CD4-positive, alpha-beta T cell treated with Interleukin-2 at 100 ng/mL for 4 hours (primary cell): ENCODE results near the gene SLC16A11.
"Not testable (repeated sequence)": the region's sequence is repeated elsewhere in the genome, so short reads cannot be mapped to it uniquely, and the experiment has no call there.

Experiments used
- DNase-seq: peaks from one replicate; pipeline ENCODE4 v3.0.0-alpha.2; 2020; ENCODE audit warnings: low spot score

Gene SLC16A11, protein sequence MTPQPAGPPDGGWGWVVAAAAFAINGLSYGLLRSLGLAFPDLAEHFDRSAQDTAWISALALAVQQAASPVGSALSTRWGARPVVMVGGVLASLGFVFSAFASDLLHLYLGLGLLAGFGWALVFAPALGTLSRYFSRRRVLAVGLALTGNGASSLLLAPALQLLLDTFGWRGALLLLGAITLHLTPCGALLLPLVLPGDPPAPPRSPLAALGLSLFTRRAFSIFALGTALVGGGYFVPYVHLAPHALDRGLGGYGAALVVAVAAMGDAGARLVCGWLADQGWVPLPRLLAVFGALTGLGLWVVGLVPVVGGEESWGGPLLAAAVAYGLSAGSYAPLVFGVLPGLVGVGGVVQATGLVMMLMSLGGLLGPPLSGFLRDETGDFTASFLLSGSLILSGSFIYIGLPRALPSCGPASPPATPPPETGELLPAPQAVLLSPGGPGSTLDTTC

DNA sequence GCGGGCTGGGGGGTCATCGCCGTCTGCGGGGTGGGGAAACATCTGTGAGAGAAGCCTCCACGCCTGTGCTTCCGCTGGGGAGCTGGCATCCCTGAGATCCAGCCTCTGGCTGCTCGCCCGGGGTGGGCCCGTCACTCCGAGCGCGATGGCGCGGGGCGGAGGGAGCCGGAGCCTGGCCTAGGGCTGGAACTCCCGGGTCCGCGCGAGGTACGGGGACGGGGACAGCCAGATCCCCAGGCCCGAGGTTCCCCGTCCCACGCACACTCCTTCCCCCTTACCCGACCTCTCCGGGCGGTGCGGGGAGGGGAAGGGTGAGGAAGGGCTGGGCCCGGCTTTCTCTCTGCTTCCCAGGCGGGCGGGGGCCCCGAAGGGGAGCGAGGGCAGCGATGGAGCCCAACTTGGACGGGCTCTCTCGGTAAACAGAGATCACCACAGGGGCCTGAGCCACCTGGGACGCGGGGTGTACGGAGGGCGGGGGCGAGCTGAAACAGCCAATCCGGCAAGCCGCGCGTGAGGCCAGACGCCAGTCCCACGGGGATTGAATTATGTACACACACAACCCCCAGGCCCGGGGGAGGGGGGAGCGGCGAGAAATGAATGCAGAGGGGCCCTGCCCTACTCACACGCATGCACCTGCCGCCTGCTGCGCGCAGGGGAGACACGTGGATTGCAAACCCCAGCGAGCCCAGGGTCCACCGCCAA is at the start of gene SLC16A11:
Gene SLC16A11 (minus strand): TSS at position 596 of the 702 bp plus-strand sequence. CDS start 579 bp downstream, at position 17.
- no peak for DNase-seq

DNA sequence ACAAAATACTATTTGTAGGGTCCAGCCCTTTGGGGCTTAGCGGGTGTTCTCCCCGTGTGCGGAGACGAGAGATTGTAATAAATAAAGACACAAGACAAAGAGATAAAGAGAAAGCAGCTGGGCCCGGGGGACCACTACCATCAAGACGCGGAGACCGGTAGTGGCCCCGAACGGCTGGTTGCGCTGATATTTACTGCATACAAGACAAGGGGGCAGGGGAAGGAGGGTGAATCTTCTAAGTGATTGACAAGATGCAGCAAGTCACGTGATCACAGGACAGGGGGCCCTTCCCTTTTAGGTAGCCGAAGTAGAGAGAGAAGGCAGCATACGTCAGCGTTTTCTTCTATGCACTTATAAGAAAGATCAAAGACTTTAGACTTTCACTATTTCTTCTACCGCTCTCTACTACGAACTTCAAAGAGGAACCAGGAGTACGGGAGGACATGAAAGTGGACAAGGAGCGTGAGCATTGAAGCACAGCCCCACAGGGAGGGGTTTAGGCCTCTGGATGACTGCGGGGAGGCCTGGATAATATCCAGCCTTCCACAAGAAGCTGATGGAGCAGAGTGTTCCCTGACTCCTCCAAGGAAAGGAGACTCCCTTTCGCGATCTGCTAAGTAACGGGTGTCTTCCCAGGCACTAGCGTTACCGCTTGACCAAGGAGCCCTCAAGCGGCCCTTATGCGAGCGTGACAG is 47.6 kb upstream of the SLC16A11 start:
- DNase-seq = not testable (repeated sequence)

DNA sequence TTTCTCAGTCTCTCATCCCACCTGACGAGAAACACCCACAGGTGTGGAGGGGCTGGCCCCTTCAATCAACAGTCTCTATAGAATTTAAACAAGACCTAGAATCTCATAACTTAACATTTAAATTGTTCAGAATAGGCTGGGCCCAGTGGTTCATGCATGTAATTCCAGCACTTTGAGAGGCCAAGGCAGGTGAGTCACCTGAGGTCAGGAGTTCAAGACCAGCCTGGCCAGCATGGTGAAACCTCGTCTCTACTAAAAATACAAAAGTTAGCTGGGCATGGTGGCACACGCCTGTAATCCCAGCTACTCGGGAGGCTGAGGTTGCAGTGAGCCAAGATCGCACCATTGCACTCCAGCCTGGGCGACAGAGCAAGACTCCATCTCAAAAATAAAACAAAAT is 45.7 kb upstream of the SLC16A11 start:
- not testable (repeated sequence) for DNase-seq

DNA sequence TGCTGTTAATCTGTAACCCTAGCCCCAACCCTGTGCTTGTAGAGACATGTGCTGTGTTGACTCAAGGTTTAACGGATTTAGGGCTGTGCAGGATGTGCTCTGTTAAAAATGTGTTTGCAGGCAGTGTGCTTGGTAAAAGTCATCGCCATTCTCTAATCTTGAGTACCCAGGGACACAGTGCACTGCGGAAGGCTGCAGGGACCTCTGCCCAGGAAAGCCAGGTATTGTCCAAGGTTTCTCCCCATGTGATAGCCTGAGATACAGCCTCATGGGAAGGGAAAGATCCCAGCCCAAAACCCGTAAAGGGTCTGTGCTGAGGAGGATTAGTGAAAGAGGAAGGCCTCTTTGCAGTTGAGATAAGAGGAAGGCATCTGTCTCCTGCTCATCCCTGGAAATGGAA is 44.5 kb upstream of the SLC16A11 start:
- not testable (repeated sequence) for DNase-seq

DNA sequence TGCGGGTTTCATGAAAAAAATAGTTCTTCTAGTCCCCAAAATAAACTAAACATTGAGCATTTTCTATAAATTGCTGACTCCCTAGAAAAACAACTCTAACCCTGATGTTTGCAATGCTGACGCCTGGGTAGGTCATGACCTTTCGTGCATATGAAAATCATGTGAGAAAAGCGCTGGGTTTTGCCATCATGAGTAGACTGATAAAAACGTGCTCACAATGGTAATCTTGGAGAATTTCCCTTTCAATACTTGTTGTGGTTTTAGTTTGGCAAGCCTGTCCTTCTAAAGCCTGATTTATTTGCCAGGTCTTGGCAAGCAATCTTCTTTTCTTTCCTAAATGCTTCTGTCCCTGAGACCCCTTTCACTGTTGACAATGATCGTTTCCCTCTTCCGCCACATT is 40.2 kb upstream of the SLC16A11 start:
- DNase-seq = no peak

DNA sequence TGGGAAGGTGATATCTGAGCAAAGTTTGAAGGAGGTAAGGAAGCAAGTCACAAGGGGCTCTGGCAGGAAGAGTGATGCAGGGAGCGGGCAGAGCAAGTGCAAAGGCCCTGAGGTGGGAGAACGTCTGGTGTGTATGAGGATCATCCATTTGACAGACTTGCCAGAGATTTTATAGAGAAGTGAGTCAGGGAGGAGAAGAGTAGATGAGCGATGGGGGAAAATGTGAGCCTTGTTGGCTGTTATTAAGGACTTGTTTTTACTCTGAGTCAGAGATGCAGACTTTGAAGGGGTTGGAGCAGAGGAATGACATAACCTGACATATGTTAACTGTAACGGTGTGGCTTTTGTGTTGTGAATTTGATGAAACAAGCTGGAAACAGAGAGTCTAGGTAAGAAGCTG is 39.7 kb upstream of the SLC16A11 start:
- DNase-seq = no peak

DNA sequence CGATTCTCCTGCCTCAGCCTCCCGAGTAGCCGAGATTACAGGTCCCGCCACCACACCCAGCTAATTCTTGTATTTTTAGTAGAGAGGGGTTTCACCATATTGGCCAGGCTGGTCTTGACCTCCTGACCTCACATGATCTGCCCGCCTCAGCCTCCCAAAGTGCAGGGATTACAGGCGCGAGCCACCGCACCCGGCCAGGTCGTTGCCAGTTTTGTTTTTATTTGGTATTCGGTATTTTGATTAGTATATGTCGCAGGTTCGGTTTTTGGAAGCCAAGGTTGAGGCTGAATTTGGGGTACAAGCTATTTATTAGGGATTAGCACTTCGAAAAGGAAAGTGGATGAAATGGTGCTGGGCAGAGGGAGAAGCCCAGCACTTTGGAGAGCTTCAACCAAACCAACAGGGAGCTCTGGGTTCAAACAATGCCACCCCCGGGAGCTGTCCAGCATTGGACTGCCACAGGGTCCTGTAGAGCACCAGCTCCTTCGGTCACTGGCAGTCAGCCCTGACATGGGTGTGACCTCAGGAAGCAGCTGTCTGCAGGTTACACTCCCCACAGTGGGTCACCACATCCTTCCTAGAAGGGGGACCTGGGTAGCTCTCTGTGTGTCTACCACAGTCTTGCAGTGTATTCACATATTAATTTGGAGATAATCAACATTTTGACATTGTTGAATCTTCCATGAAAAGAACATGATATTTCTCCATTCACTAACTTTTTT is 37.6 kb upstream of the SLC16A11 start:
- DNase-seq = peak; percentile 38

DNA sequence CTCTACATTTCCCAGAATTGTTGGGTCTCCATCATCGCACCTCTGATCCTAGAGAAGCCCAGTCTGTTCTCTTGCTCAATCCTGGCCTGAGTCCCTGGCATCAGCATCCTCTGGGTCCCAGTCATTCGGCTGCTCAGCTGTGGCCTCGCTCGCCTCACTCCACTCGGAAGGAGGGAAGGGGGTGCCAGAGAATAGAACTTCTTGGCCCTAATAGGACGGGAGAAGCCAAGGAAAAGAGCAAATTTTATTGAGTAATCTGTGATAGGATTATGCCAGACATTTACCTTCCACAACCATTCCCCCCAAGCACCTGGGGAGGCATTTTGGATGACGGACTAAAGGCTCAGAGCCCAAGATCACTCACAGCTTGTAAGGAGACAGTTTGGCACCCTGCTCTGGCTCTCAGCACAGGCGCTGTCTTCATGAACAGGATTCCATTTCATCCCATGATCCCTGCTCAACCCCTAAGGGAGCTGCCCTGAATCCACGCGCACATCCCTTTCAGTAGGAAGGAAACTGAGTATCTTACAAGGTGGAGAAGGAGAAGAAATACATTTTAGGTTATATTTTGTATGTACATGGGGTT is 36.7 kb upstream of the SLC16A11 start:
- DNase-seq = no peak

DNA sequence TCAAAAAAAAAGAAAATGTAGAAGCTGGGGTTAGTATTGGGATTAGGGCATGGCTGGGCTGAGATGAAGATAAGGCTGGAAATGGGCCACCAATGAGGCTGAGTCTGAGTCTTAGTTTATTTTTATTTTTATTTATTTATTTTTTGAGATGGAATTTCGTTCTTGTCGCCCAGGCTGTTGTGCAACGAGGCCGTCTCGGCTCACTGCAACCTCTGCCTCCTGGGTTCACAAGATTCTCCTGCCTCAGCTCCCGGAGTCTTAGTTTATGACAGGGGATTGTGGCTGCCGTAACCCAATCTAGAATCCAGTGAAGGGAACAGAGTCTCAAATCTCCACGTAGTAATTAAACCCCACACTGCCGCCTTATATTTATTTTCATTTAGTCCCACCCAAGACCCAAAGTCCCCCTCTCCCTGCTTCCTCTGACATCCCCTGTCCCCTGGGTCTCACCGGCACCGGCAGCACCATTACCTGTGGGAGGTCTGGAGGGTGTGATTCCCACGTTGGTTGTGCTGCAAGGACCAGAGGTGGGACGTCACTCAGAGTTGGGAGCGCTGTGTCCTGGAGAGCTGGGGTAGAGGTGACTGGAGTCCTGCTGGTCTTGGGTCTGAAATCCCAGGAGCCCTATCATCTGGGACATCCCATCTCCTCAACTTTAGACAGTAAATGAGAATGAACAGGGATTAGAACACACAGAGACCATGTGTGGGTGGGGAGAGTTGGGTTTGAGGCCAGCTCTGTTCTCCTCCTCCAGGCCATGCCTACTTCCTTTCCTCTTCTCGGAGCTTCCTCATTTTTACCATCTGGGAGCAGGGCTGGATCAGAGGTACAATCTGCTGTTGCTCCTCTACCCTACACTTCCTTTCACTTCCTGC is 35.9 kb upstream of the SLC16A11 start, which contains the start of gene CLEC10A:
Gene CLEC10A (minus strand): TSS at position 671 of the 875 bp plus-strand sequence. CDS start 1,439 bp downstream, outside the sequence.
- DNase-seq = no peak

DNA sequence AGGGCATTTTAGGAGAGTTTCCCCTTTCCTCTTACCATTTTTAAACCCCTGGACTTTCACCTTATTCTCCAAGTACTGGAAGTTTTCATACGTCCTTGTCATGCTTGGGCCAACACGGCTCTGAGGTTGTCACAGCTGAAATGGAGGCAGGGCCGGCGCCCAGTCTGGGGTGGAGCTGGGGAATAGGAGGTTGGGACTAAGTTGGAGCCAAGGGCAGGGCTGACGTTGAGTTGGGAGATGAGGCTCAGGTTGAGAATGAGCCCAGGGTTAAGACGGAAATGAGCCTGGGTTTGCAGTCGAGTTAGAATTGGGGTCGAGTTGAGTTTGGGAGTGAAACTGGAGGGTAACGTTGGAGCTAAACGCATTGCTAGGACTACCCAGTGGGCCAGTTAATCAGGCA is 34.8 kb upstream of the SLC16A11 start:
- no peak for DNase-seq

DNA sequence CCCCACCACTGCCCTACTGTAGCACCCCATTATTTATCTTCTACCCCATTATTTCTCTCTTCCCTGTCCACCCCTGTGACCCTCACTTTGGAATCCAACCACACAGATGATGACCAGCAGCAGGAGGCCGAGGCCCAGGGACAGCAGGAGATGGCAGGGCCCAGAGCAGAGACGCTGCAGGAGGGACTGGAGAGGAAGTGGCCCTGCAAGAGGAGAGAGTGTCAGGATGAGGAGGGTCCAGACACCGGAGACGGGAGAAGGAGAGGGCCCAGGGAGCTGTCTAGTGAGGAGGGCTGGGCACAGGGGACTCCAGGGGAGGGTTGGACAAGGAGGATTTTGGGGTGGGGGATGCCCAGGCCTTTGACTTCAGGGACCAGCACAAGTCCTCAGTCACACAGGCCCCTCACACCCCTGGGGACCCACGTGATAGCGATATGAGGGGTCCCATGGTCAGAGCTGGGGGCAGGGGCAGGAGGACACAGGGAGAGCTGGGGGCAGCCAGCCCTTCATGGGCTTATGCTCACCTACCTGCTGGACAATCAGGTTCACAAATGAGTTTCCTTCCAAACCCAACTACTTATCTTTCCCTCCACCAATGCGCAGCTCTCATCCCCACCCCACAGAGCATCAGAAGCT is 34.1 kb upstream of the SLC16A11 start:
- DNase-seq = no peak

DNA sequence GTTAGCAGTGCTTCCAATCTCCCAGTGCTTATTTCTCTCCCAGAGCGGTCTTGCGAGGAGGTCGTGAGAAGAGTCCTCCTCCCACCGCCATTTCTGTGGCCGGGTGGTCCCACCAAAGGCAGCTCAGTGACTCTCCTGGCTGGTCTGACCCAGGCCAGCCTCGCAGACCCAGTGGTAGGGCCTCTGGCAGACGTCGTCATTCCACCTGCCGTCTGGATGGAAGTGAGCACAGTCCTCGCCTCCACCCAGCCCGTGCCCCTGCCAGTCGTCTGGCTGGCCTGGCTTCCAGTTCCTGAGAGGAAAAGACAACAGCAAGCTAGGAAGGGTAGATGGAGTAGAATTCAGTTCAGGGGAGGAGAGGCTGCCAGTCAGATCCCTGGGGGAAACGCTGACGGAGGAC is 31.0 kb upstream of the SLC16A11 start:
- no peak for DNase-seq

DNA sequence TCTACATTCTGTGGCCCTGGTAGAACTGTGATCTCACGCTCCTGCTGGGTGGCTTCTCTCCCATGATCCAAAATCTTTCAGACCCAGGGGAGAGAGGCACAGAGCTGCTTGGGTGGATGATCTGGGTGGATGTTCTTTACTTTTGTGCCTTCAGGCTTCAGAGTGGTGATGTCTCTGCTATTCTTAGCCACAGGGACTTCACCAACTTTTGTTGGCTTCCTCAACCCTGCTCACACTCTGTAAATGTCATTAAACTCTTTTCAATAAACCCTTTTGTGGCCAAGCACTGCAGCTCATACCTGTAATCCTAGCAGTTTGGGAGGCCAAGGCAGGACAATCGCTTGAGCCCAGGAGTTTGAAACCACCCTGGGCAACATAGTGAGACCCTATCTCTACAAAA is 28.5 kb upstream of the SLC16A11 start:
- no peak for DNase-seq

DNA sequence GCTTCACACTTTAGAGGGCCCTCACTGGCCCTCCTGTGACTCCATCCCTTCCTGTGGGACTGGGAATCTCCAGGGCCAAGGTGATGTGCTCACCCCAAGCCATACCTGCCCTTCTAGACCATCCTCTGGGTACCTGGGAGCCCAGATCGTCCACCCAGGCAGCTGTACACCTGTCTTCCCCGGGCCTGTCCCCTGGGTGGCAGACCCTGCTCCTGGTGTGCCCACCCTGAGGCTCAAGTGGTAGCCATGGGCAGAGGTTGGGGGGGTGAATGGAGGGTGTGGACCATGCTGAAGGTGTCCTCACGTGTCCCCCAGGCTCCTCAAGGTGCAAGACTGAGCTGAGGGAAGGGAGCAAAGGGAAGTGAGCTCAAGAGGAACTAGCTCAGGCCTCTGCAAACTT is 26.8 kb upstream of the SLC16A11 start:
- DNase-seq = no peak

DNA sequence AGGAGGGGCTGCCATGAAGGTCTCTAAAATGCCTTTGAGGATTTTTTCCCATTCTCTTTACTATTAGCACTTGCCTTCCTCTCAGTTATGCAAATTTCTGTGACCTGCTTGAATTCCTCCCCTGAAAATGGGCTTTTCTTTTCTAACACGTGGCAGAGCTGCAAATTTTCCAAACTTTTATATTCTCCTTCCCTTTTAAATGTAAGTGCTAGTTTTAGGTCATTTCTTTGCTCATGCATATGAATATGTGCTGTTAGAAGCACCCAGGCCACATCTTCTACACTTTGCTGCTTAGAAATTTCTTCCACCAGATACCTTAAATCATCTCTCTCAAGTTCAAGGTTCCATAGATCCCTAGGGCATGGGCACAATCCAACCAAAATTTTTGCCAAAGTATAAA is 24.4 kb upstream of the SLC16A11 start:
- no peak for DNase-seq

DNA sequence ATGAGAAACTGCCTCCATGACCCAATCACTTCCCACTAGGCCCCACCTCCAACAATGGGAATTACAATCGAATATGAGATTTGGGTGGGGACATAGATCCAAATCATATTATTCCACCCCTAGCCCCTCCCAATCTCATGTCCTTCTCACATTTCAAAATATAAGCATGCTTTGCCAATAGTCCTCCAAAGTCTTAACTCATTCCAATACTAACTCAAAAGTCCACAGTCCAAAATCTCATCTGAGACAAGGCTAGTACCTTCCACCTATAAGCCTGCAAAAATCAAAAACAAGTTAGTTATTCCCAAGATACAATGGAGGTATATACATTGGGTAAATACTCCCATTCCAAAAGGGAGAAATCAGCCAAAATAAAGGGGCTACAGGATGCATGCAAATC is 23.3 kb upstream of the SLC16A11 start:
- no peak for DNase-seq

DNA sequence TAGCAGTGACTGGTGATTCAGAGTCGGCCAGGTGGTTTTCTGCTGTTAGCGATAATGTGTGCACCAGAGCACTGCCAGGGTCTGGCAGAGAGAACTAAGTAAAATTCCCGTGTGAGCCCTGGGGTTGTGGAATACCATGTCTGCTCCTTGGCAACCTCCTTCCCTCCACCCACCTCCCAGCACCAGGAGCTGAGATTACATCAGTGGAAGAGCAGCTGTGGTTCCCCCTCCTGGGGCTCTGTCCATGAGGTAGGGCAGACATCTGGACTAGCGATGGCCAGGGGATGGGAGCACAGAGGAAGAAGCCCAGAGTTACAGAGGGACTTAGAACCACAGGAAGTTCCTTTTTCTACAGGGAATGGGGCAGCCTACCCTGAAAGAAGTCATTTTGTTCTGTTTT is 20.4 kb upstream of the SLC16A11 start:
- no peak for DNase-seq

DNA sequence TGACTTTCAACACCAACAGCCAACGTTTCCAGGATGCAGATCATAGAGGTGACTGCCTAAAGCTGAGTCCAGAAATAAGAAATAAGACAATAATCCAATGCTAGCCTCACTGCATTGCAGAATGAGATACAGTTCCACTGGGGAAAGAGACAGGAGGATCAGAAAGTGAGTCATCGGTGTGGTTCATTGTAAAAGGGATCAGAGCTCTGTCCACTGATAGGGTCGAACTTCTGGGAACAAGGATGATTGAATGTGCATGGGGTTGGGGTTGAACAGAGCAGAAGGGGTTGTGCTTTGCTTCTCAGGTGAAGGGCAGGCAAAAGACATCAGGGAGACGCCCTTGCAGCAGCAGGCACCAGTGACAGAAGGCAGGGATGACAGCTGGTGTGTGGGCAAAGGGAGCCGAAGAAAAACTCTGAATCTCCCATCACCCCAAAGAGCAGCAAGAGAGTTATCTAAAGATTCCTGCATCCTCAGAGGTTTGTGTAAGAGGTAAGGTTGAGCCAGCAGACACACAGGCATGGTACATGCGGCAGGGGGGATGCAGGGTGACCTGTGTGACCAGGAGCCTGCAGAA is 19.7 kb upstream of the SLC16A11 start:
- DNase-seq = no peak

DNA sequence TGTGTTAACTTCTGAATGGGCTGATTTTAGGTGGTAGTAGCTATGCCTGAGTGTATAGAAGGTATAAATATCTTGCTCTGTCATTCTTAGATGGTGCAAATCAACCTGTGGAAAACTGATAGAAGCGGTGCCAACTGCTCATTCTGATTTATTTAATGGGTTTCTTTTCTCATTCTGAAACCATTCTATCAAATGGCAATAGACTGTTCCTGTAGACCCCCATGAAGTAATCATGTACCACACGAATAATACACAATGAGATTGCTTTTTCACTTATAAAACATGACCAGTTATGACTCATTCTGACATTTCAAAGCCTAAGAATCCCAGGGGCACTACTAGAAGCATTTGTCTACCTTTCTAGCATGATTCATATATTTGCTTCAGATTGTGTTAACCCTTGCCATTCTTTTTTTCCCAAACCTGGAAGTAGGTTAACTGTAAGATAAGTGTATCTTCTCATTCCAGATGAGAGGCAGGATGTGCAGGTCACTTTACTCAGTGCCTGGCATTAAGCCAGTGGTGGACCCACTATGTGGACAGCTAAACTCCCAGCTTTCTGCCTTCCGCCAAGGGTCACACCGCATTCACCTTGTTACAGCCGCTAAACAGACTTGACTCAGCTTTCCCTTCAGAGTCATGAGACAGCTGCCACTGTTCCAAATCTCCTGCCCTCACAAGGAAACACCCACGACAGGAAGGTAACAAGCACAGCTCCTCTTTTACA is 16.4 kb upstream of the SLC16A11 start:
- DNase-seq = no peak
